IMR-90 (cell line): ENCODE measurements around the gene TRIM46. TPM values are rescaled to one million over a fixed set of nuclear protein-coding genes. Genes with fewer than 3 reads are reported as not detected.

Experiments used
- ATAC-seq: fragments of 200-7000 bp; cut with Tn5 transposase; 2 replicates; pipeline ENCODE4 v1.9.1; 2020; ENCODE audit warnings: low read depth, mild to moderate bottlenecking, moderate library complexity
- BruUV-seq: library from RNA; stranded (reverse); fragments of 400-500 nt; replicated peaks from 2 replicates; lab custom pipeline; 2021; lab: Mats Ljungman, UMichigan
- CTCF ChIA-PET: fragments of 300-600 bp; formaldehyde crosslinking; extraction: SDS; loops from one replicate; lab custom pipeline; 2021; ENCODE audit warnings: antibody characterized with exemption; lab: Yijun Ruan, JAX
- POLR2A ChIA-PET: fragments of 300-600 bp; sonication (Branson Sonifier 250); formaldehyde crosslinking; loops from one replicate; lab custom pipeline; 2022; ENCODE audit warnings: antibody characterized with exemption; ENCODE audit not compliant: unreplicated experiment; lab: Charles Lee
- DNase-seq: peaks from one replicate; pipeline ENCODE4 v3.0.0; 2013
- H2AFZ ChIP-seq: replicated peaks from 2 replicates; pipeline ENCODE3; 2013; ENCODE audit warnings: low read length, mild to moderate bottlenecking; ENCODE audit not compliant: poor library complexity
- H2AK5ac ChIP-seq: 2 replicates; pipeline ENCODE4 v1.6.1; 2013; ENCODE audit warnings: low read depth, low read length, inconsistent platforms
- H2AK9ac ChIP-seq: replicated peaks from 2 replicates; pipeline ENCODE3; 2013; ENCODE audit warnings: mild to moderate bottlenecking, low read depth, low read length, moderate library complexity; ENCODE audit not compliant: poor library complexity
- H2BK120ac ChIP-seq: 2 replicates; pipeline ENCODE4 v1.6.1; 2013; ENCODE audit warnings: low read depth, low read length, inconsistent platforms
- H2BK15ac ChIP-seq: 3 replicates; pipeline ENCODE4 v1.6.1; 2013; ENCODE audit warnings: low read depth, low read length, inconsistent platforms
- H2BK20ac ChIP-seq: 2 replicates; pipeline ENCODE4 v1.6.1; 2013; ENCODE audit warnings: low read depth, mild to moderate bottlenecking, inconsistent platforms, low read length, moderate library complexity
- H2BK5ac ChIP-seq: 2 replicates; pipeline ENCODE4 v1.6.1; 2013; ENCODE audit warnings: mild to moderate bottlenecking, low read depth, low read length, inconsistent platforms; ENCODE audit not compliant: poor library complexity, severe bottlenecking
- H3K14ac ChIP-seq: replicated peaks from 2 replicates; pipeline ENCODE4 v1.6.1; 2013; ENCODE audit warnings: low read depth, low read length, inconsistent platforms
- H3K18ac ChIP-seq: 2 replicates; pipeline ENCODE4 v1.6.1; 2013; ENCODE audit warnings: low read depth, low read length, control low read depth
- H3K23ac ChIP-seq: 2 replicates; pipeline ENCODE4 v1.6.1; 2013; ENCODE audit warnings: low read depth, low read length, inconsistent platforms
- H3K27ac ChIP-seq: 2 replicates; pipeline ENCODE4 v1.5.1; 2013; ENCODE audit warnings: mild to moderate bottlenecking, control low read depth, low read length; ENCODE audit not compliant: insufficient read depth
- H3K27me3 ChIP-seq: 2 replicates; pipeline ENCODE4 v1.6.1; 2013; ENCODE audit warnings: low read length; ENCODE audit not compliant: control insufficient read depth, insufficient read depth
- H3K36me3 ChIP-seq: 2 replicates; pipeline ENCODE4 v1.6.1; 2013; ENCODE audit warnings: low read length, mixed read lengths; ENCODE audit not compliant: control insufficient read depth, insufficient read depth
- H3K4ac ChIP-seq: 2 replicates; pipeline ENCODE4 v1.6.1; 2013; ENCODE audit warnings: low read depth, low read length, inconsistent platforms
- H3K4me1 ChIP-seq: 2 replicates; pipeline ENCODE4 v1.6.1; 2013; ENCODE audit warnings: low read length, mixed read lengths; ENCODE audit not compliant: control insufficient read depth, insufficient read depth
- H3K4me2 ChIP-seq: 2 replicates; pipeline ENCODE4 v1.6.1; 2013; ENCODE audit warnings: low read depth, mild to moderate bottlenecking, control low read depth, low read length, moderate library complexity
- H3K4me3 ChIP-seq: 2 replicates; pipeline ENCODE4 v1.5.1; 2013; ENCODE audit warnings: low read depth, mild to moderate bottlenecking, control low read depth, low read length, moderate library complexity; ENCODE audit not compliant: insufficient read depth
- H3K56ac ChIP-seq: 2 replicates; pipeline ENCODE4 v1.6.1; 2013; ENCODE audit warnings: low read length, inconsistent platforms; ENCODE audit not compliant: insufficient read depth; ENCODE audit errors: extremely low read depth
- H3K79me1 ChIP-seq, 2 experiments: 2 replicates each; pipeline ENCODE4 v1.6.1; 2013; ENCODE audit warnings: low read length in 2 of 2, inconsistent platforms in 1 of 2, low read depth in 1 of 2
- H3K9ac ChIP-seq: 2 replicates; pipeline ENCODE4 v1.6.1; 2013; ENCODE audit warnings: low read depth, low read length, control low read depth
- H3K9me1 ChIP-seq: 2 replicates; pipeline ENCODE4 v1.6.1; 2013; ENCODE audit warnings: low read length, inconsistent platforms; ENCODE audit not compliant: insufficient read depth
- H3K9me3 ChIP-seq: 2 replicates; pipeline ENCODE4 v1.6.1; 2013; ENCODE audit warnings: low read length; ENCODE audit not compliant: control insufficient read depth, insufficient read depth
- H4K20me1 ChIP-seq: 2 replicates; pipeline ENCODE4 v1.6.1; 2013; ENCODE audit warnings: low read length, inconsistent platforms; ENCODE audit not compliant: insufficient read depth
- H4K5ac ChIP-seq: 2 replicates; pipeline ENCODE4 v1.6.1; 2013; ENCODE audit warnings: mild to moderate bottlenecking, low read depth, low read length, control low read depth
- H4K8ac ChIP-seq, 2 experiments: 2 replicates each; pipeline ENCODE4 v1.6.1; 2013; ENCODE audit warnings: low read depth in 2 of 2, low read length in 2 of 2, control low read depth in 1 of 2, inconsistent platforms in 1 of 2
- H4K91ac ChIP-seq: 2 replicates; pipeline ENCODE4 v1.6.1; 2013; ENCODE audit warnings: low read depth, low read length, inconsistent platforms; ENCODE audit not compliant: insufficient read depth
- BHLHE40 ChIP-seq: fragments of 150-350 bp; IDR thresholded peaks from 2 replicates; pipeline ENCODE4 v1.6.1; 2016; ENCODE audit warnings: mild to moderate bottlenecking, low read depth, low read length
- CEBPB ChIP-seq: IDR thresholded peaks from 2 replicates; pipeline ENCODE4 v1.6.1; 2012; ENCODE audit warnings: low read depth, low read length, improper control_type of control experiment
- CHD1 ChIP-seq: IDR thresholded peaks from 2 replicates; pipeline ENCODE4 v1.6.1; 2012; ENCODE audit warnings: low read depth, low read length, improper control_type of control experiment
- ELK1 ChIP-seq: fragments of 150-350 bp; IDR thresholded peaks from 2 replicates; pipeline ENCODE4 v1.6.1; 2016; ENCODE audit warnings: low read depth, mild to moderate bottlenecking, low read length, moderate library complexity, borderline replicate concordance
- FOS ChIP-seq: fragments of 150-350 bp; IDR thresholded peaks from 2 replicates; pipeline ENCODE4 v1.6.1; 2016; ENCODE audit warnings: low read depth, low read length
- MAZ ChIP-seq: IDR thresholded peaks from 2 replicates; pipeline ENCODE4 v1.6.1; 2012; ENCODE audit warnings: low read depth, mild to moderate bottlenecking, low read length, improper control_type of control experiment, moderate library complexity, borderline replicate concordance
- MXI1 ChIP-seq: IDR thresholded peaks from 2 replicates; pipeline ENCODE4 v1.6.1; 2012; ENCODE audit warnings: low read depth, mild to moderate bottlenecking, low read length, moderate library complexity, borderline replicate concordance
- NFE2L2 ChIP-seq: fragments of 150-350 bp; IDR thresholded peaks from 2 replicates; pipeline ENCODE4 v1.6.1; 2016; ENCODE audit warnings: low read depth, mild to moderate bottlenecking, low read length
- POLR2A ChIP-seq: IDR thresholded peaks from 2 replicates; pipeline ENCODE4 v1.6.1; 2012; ENCODE audit warnings: mild to moderate bottlenecking, low read depth, low read length
- RAD21 ChIP-seq: IDR thresholded peaks from 2 replicates; pipeline ENCODE4 v1.6.1; 2012; ENCODE audit warnings: low read length, improper control_type of control experiment
- SMC3 ChIP-seq: fragments of 150-350 bp; IDR thresholded peaks from 2 replicates; pipeline ENCODE4 v1.6.1; 2016; ENCODE audit warnings: low read depth, mild to moderate bottlenecking, antibody characterized with exemption, low read length, moderate library complexity
- USF2 ChIP-seq: fragments of 150-350 bp; IDR thresholded peaks from 2 replicates; pipeline ENCODE4 v1.6.1; 2017; ENCODE audit warnings: mild to moderate bottlenecking, antibody characterized with exemption, low read length, low read depth
- WGBS, 2 experiments: methylation state at CpG; one replicate each; pipeline versions ENCODE4 v1.1.5 to v1.1.7; 2013; ENCODE audit warnings: missing lambda C conversion rate in 2 of 2; ENCODE audit not compliant: insufficient read length in 1 of 2; ENCODE audit errors: extremely low coverage in 2 of 2; 5-methylcytosine and 5-hydroxymethylcytosine counted together
- dilution Hi-C: fragments of 300-500 bp; cut with HindIII; formaldehyde crosslinking; loops from one replicate; pipeline ENCODE4 v1.14.3; 2018; ENCODE audit warnings: low sequenced_read_pairs; ENCODE audit not compliant: unreplicated experiment
- in situ Hi-C: fragments of 300-500 bp; cut with MboI; formaldehyde crosslinking; loops from 3 replicates; pipeline ENCODE4 v1.14.3; 2019; ENCODE audit warnings: low sequenced_read_pairs, inconsistent platforms, mixed read lengths
- intact Hi-C: fragments of 100-400 bp; cut with micrococcal nuclease; formaldehyde crosslinking; loops from 2 replicates; pipeline ENCODE4 v1.10.0; 2022
- polyA plus RNA-seq, 3 experiments: library from polyadenylated mRNA; depleted of rRNA; stranded (reverse); fragments of >200 nt; gene quantifications; 2 replicates each; pipeline ENCODE4 v1.2.3, GENCODE V29; 2012; ENCODE audit warnings: low replicate concordance in 1 of 3
- total RNA-seq: library from RNA; depleted of rRNA; stranded (reverse); fragments of >200 nt; gene quantifications from 2 replicates; pipeline ENCODE4 v1.2.3, GENCODE V29; 2012

Gene TRIM46
- total and polyA plus RNA-seq, 2 of the 4 experiments (the other 2 are of a cell fraction) = 2.3 to 6.2 TPM

GRCh38 chr1:155124503-155125463 is 48.9 kb upstream of the TRIM46 start (continued):
- no peak for TF ChIP-seq ELK1
- TF ChIP-seq MAZ = no peak

GRCh38 chr1:155125511-155125945 is 48.1 kb upstream of the TRIM46 start:
- ChIA-PET CTCF (no interaction called here), POLR2A (no interaction called here)
- H4K20me1 ChIP-seq = peaks cover 2% of the 10 kb centered on the region
- no peak overlapping the region for H3K4me2 ChIP-seq
- no peak overlapping the region for H3K4me3 ChIP-seq
- no peaks in the 10 kb centered on the region for H3K9me3 ChIP-seq
- no peak overlapping the region for H2BK120ac ChIP-seq
- H4K8ac ChIP-seq = no peak overlapping the region
- peaks cover 53% of the 10 kb centered on the region for H3K27me3 ChIP-seq
- ATAC-seq = no peak
- TF ChIP-seq ELK1 = no peak
- TF ChIP-seq NFE2L2 = no peak
- TF ChIP-seq MAZ = no peak
- TF ChIP-seq CHD1 = no peak
- no peak for TF ChIP-seq RAD21
- TF ChIP-seq BHLHE40 = no peak
- no peak for TF ChIP-seq FOS
- no peak for TF ChIP-seq POLR2A
- no peak for TF ChIP-seq USF2
- no peak for TF ChIP-seq CEBPB
- no peak for TF ChIP-seq MXI1
- TF ChIP-seq SMC3 = no peak
- H3K18ac ChIP-seq = no peak overlapping the region
- no peak overlapping the region for H4K5ac ChIP-seq
- H3K36me3 ChIP-seq = no peaks in the 10 kb centered on the region
- dilution Hi-C loops = no loop called here
- in situ Hi-C loops = no loop called here
- no peak overlapping the region for H3K56ac ChIP-seq
- no peak overlapping the region for H2AFZ ChIP-seq
- no peak overlapping the region for H2BK20ac ChIP-seq
- no peak overlapping the region for H2AK5ac ChIP-seq
- no peaks in the 10 kb centered on the region for H3K79me1 ChIP-seq
- no peak overlapping the region for H2AK9ac ChIP-seq
- H3K4me1 ChIP-seq = peaks cover 22% of the 10 kb centered on the region
- no peak for DNase-seq
- H4K91ac ChIP-seq = no peak overlapping the region
- H3K14ac ChIP-seq = no peak overlapping the region
- no peak overlapping the region for H3K23ac ChIP-seq
- no peak overlapping the region for H3K9ac ChIP-seq
- H3K4ac ChIP-seq = no peak overlapping the region
- intact Hi-C loops = loop anchor here (5.0 kb wide), 1 partner anchor 33 kb away; no protein-coding TSS in a partner anchor
- no peak overlapping the region for H2BK5ac ChIP-seq
- WGBS, 2 experiments = 47% methylated on average over 8 of the region's 11 CpGs; no CpG with 5 or more reads in 1 of the 2 experiments
- H3K9me1 ChIP-seq = peaks cover 8% of the 10 kb centered on the region; the same call in 1 of the 2 replicates
- no peak overlapping the region for H2BK15ac ChIP-seq
- H3K27ac ChIP-seq = no peak overlapping the region
- no TSS peak for BruUV-seq
